H9 (cell line): ENCODE measurements around the gene TMEM131. TPM values are rescaled to one million over a fixed set of nuclear protein-coding genes. Genes with fewer than 3 reads are reported as not detected.

Experiments
- DNase-seq: peaks from one replicate; pipeline ENCODE4 v3.0.0-alpha.2; 2017
- H2AFZ ChIP-seq: one replicate; pipeline ENCODE4 v1.6.1; 2013; ENCODE audit warnings: mild to moderate bottlenecking, low read length, control low read depth, moderate library complexity
- H2AK5ac ChIP-seq: 2 replicates; pipeline ENCODE4 v1.6.1; 2013; ENCODE audit warnings: low read length, control low read depth, mixed read lengths; ENCODE audit not compliant: insufficient read length
- H2BK120ac ChIP-seq: one replicate; pipeline ENCODE4 v1.6.1; 2013; ENCODE audit warnings: low read depth, mild to moderate bottlenecking, low read length, control low read depth, inconsistent platforms; ENCODE audit not compliant: poor library complexity, severe bottlenecking
- H2BK12ac ChIP-seq: 2 replicates; pipeline ENCODE4 v1.6.1; 2013; ENCODE audit warnings: low read length, control low read depth, mixed read lengths, low read depth; ENCODE audit not compliant: insufficient read length
- H2BK15ac ChIP-seq: 2 replicates; pipeline ENCODE4 v1.6.1; 2013; ENCODE audit warnings: low read depth, low read length, control low read depth
- H2BK20ac ChIP-seq: one replicate; pipeline ENCODE4 v1.6.1; 2013; ENCODE audit warnings: low read depth, mild to moderate bottlenecking, low read length, control low read depth, inconsistent platforms; ENCODE audit not compliant: poor library complexity, severe bottlenecking
- H2BK5ac ChIP-seq: 2 replicates; pipeline ENCODE4 v1.6.1; 2013; ENCODE audit warnings: low read length, control low read depth, mixed read lengths; ENCODE audit not compliant: insufficient read length
- H3K14ac ChIP-seq: 2 replicates; pipeline ENCODE4 v1.6.1; 2013; ENCODE audit warnings: low read length, control low read depth; ENCODE audit not compliant: insufficient read depth
- H3K18ac ChIP-seq: 2 replicates; pipeline ENCODE4 v1.6.1; 2013; ENCODE audit warnings: low read depth, mild to moderate bottlenecking, mixed read lengths, low read length, control low read depth; ENCODE audit not compliant: insufficient read length
- H3K23ac ChIP-seq: 2 replicates; pipeline ENCODE4 v1.6.1; 2013; ENCODE audit warnings: low read length, control low read depth, mixed read lengths, low read depth; ENCODE audit not compliant: insufficient read length
- H3K23me2 ChIP-seq: 2 replicates; pipeline ENCODE4 v1.6.1; 2013; ENCODE audit warnings: low read depth, mild to moderate bottlenecking, mixed read lengths, low read length, control low read depth; ENCODE audit not compliant: insufficient read length, poor library complexity, severe bottlenecking
- H3K27ac ChIP-seq: 2 replicates; pipeline ENCODE4 v1.5.1; 2013; ENCODE audit warnings: low read length, control low read depth, mixed read lengths, low read depth; ENCODE audit not compliant: insufficient read length
- H3K27me3 ChIP-seq: 2 replicates; pipeline ENCODE4 v1.6.1; 2013; ENCODE audit warnings: low read length, control low read depth, inconsistent platforms; ENCODE audit not compliant: insufficient read depth
- H3K4ac ChIP-seq: 2 replicates; pipeline ENCODE4 v1.6.1; 2013; ENCODE audit warnings: low read depth, mild to moderate bottlenecking, control low read depth, inconsistent platforms, low read length, moderate library complexity
- H3K4me1 ChIP-seq: 2 replicates; pipeline ENCODE4 v1.6.1; 2013; ENCODE audit warnings: low read length, control low read depth, inconsistent platforms; ENCODE audit not compliant: insufficient read depth
- H3K4me2 ChIP-seq: 2 replicates; pipeline ENCODE4 v1.6.1; 2013; ENCODE audit warnings: low read length, control low read depth, mixed read lengths; ENCODE audit not compliant: insufficient read length, insufficient read depth
- H3K56ac ChIP-seq: 2 replicates; pipeline ENCODE4 v1.6.1; 2013; ENCODE audit warnings: low read depth, mild to moderate bottlenecking, mixed read lengths, low read length, control low read depth; ENCODE audit not compliant: insufficient read length
- H3K79me1 ChIP-seq: 2 replicates; pipeline ENCODE4 v1.6.1; 2013; ENCODE audit warnings: low read depth, mild to moderate bottlenecking, moderate library complexity, low read length, control low read depth, inconsistent platforms; ENCODE audit not compliant: insufficient read depth, poor library complexity, severe bottlenecking
- H3K79me2 ChIP-seq: 2 replicates; pipeline ENCODE4 v1.6.1; 2013; ENCODE audit warnings: low read length, control low read depth, inconsistent platforms; ENCODE audit not compliant: insufficient read depth
- H3K9ac ChIP-seq: 2 replicates; pipeline ENCODE4 v1.6.1; 2013; ENCODE audit warnings: low read length, control low read depth, mixed read lengths; ENCODE audit not compliant: insufficient read length; ENCODE audit errors: extremely low read depth
- H3K9me3 ChIP-seq: one replicate; pipeline ENCODE4 v1.6.1; 2013; ENCODE audit warnings: low read depth, low read length, inconsistent platforms; ENCODE audit not compliant: control insufficient read depth
- H3T11ph ChIP-seq: one replicate; pipeline ENCODE4 v1.6.1; 2013; ENCODE audit warnings: mild to moderate bottlenecking, low read length, control low read depth, inconsistent platforms
- H4K20me1 ChIP-seq: one replicate; pipeline ENCODE4 v1.6.1; 2013; ENCODE audit not compliant: control insufficient read depth, insufficient read length, insufficient read depth
- H4K5ac ChIP-seq: 2 replicates; pipeline ENCODE4 v1.6.1; 2013; ENCODE audit warnings: low read depth, mild to moderate bottlenecking, mixed read lengths, low read length, control low read depth; ENCODE audit not compliant: insufficient read length
- H4K8ac ChIP-seq: replicated peaks from 2 replicates; pipeline ENCODE4 v1.6.1; 2013; ENCODE audit warnings: low read length, control low read depth, mixed read lengths, low read depth; ENCODE audit not compliant: insufficient read length
- H4K91ac ChIP-seq: 2 replicates; pipeline ENCODE4 v1.6.1; 2013; ENCODE audit warnings: low read depth, mild to moderate bottlenecking, moderate library complexity, mixed read lengths, low read length, control low read depth; ENCODE audit not compliant: insufficient read length
- H3K27ac Mint-ChIP-seq, 3 experiments: 2 replicates in 2 of 3; 3 replicates in 1 of 3; pipeline ENCODE4 v1.8.0; 2020 to 2021; ENCODE audit warnings: mixed read lengths in 3 of 3, mild to moderate bottlenecking in 1 of 3, moderate library complexity in 1 of 3
- H3K27me3 Mint-ChIP-seq: 2 replicates; pipeline ENCODE4 v1.8.0; 2021; ENCODE audit warnings: low read depth, mild to moderate bottlenecking, moderate library complexity, mixed read lengths
- H3K36me3 Mint-ChIP-seq, 3 experiments: 2 replicates in 2 of 3; 3 replicates in 1 of 3; pipeline ENCODE4 v1.8.0; 2020 to 2021; ENCODE audit warnings: low read depth in 3 of 3, mixed read lengths in 3 of 3; ENCODE audit not compliant: insufficient read depth in 1 of 3
- H3K4me1 Mint-ChIP-seq, 2 experiments: 2 replicates each; pipeline ENCODE4 v1.8.0; 2020; ENCODE audit warnings: mixed read lengths in 2 of 2
- H3K4me3 Mint-ChIP-seq, 2 experiments: 2 replicates in 1 of 2; 3 replicates in 1 of 2; pipeline ENCODE4 v1.8.0; 2020 to 2021; ENCODE audit warnings: mild to moderate bottlenecking in 2 of 2, mixed read lengths in 2 of 2, moderate library complexity in 1 of 2
- H3K9me3 Mint-ChIP-seq, 2 experiments: 2 replicates in 1 of 2; 3 replicates in 1 of 2; pipeline ENCODE4 v1.8.0; 2020; ENCODE audit warnings: mild to moderate bottlenecking in 2 of 2, mixed read lengths in 2 of 2, moderate library complexity in 1 of 2
- WGBS: extraction: QIAGEN DNeasy Blood & Tissue Kit; methylation state at CpG from one replicate; pipeline ENCODE4 v1.1.7; 2013; ENCODE audit warnings: missing lambda C conversion rate, low lambda C conversion rate, mixed read lengths; ENCODE audit not compliant: insufficient read length; ENCODE audit errors: extremely low coverage; 5-methylcytosine and 5-hydroxymethylcytosine counted together
- total RNA-seq: library from RNA; stranded (reverse); gene quantifications from 2 replicates; pipeline ENCODE4 v1.2.1, GENCODE V29; 2021
- TF ChIP-seq, protein P1 (sequence below): fragments of 200-600 bp; sonication (generic); conservative IDR thresholded peaks from 3 replicates; pipeline ENCODE4 v1.8.0; 2021; ENCODE audit warnings: antibody characterized with exemption, mild to moderate bottlenecking

Gene TMEM131
- total RNA-seq, 1 experiment from 2014 or later = 20.9 TPM

DNA sequence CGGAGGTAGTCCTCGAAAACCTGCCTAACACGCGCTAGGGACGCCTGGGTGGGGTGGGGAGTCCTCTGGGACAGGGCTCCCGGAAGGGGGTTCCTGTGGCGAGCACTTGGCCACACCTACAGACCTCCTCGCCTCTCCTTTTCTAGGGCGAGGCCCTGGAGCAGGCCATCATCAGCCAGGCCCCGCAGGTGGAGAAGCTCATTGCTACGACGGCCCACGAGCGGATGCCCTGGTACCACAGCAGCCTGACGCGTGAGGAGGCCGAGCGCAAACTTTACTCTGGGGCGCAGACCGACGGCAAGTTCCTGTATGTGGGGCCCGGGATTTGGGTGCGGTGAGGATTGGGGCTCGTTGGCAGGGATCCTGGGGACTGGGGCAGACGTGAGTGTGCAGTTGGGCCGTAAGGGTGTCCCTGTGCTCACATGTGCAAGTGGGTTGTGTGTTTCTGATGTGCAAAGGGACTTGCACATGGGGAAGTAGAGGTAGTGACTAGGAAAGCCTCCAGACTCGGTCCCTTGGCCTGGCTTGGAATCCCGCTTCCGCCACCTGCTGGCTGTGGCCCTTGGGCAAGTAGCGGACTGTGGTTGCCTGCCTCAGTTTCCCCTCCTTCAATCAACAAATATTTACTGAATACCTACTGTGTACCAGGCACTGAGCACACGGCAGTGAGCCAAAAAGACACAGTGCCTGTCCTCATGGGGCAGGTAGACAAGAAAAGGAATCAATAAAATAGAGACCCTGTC lies 270.6 kb downstream of the TMEM131 start:
- Histone ChIP-seq H2AK5ac (no peak overlapping the region), H3K18ac (no peak overlapping the region), H3K79me2 (no peaks in the 10 kb centered on the region), H3K14ac (no peak overlapping the region), H3K4me1 (peaks cover 4% of the 10 kb centered on the region), H4K20me1 (no peaks in the 10 kb centered on the region), H2BK5ac (no peak overlapping the region), H2BK12ac (no peak overlapping the region), H3K27ac (no peak overlapping the region), H3K9ac (no peak overlapping the region), H2BK15ac (no peak overlapping the region), H3K4me2 (no peak overlapping the region), H3K23ac (no peak overlapping the region), H2BK20ac (no peak overlapping the region), H3K23me2 (no peaks in the 10 kb centered on the region), H3T11ph (no peak overlapping the region), H4K8ac (no peak overlapping the region), H3K56ac (no peak overlapping the region), H3K79me1 (no peaks in the 10 kb centered on the region), H4K5ac (no peak overlapping the region), H4K91ac (no peak overlapping the region), H2BK120ac (no peak overlapping the region), H3K9me3 (no peaks in the 10 kb centered on the region), H2AFZ (no peak overlapping the region), H3K4ac (no peak overlapping the region), H3K27me3 (no peaks in the 10 kb centered on the region)
- DNase-seq = no peak
- H3K36me3 Mint-ChIP-seq = no peaks in the 10 kb centered on the region; a peak in 2 of 7 replicates
- H3K9me3 Mint-ChIP-seq = no peaks in the 10 kb centered on the region; a peak in 2 of 5 replicates
- peaks cover 10% of the 10 kb centered on the region in 2 experiments for H3K4me1 Mint-ChIP-seq
- no peak overlapping the region for H3K4me3 Mint-ChIP-seq
- TF ChIP-seq, protein P1, sequence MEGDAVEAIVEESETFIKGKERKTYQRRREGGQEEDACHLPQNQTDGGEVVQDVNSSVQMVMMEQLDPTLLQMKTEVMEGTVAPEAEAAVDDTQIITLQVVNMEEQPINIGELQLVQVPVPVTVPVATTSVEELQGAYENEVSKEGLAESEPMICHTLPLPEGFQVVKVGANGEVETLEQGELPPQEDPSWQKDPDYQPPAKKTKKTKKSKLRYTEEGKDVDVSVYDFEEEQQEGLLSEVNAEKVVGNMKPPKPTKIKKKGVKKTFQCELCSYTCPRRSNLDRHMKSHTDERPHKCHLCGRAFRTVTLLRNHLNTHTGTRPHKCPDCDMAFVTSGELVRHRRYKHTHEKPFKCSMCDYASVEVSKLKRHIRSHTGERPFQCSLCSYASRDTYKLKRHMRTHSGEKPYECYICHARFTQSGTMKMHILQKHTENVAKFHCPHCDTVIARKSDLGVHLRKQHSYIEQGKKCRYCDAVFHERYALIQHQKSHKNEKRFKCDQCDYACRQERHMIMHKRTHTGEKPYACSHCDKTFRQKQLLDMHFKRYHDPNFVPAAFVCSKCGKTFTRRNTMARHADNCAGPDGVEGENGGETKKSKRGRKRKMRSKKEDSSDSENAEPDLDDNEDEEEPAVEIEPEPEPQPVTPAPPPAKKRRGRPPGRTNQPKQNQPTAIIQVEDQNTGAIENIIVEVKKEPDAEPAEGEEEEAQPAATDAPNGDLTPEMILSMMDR = no peak
- no peaks in the 10 kb centered on the region; the same call in none of the 2 replicates for H3K27me3 Mint-ChIP-seq
- peak overlapping the region in 1 of 3 experiments; percentile 55; a peak in 1 of 7 replicates for H3K27ac Mint-ChIP-seq
- WGBS = no CpG with 5 or more reads among the region's 31 CpGs
